ENCODE results near the gene ZNF532.

DNA sequence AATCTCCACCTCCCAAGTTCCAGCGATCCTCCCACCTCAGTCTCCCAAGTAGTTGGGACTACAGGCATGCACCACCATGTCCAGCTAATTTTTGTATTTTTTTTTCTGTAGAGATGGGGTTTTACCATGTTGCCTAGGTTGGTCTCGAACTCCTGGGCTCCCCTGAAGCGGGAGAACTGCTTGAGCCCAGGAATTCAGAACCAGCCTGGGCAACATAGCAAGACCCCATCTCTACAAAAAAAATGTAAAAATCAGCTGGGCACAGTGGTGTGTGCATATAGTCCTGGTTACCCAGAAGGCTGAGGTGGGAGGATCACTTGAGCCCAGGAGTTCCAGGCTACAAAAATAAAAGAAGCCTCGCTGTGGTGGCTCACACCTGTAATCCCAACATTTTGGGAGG is 12.0 kb upstream of the ZNF532 start:
- TF ChIP-seq, protein P1, sequence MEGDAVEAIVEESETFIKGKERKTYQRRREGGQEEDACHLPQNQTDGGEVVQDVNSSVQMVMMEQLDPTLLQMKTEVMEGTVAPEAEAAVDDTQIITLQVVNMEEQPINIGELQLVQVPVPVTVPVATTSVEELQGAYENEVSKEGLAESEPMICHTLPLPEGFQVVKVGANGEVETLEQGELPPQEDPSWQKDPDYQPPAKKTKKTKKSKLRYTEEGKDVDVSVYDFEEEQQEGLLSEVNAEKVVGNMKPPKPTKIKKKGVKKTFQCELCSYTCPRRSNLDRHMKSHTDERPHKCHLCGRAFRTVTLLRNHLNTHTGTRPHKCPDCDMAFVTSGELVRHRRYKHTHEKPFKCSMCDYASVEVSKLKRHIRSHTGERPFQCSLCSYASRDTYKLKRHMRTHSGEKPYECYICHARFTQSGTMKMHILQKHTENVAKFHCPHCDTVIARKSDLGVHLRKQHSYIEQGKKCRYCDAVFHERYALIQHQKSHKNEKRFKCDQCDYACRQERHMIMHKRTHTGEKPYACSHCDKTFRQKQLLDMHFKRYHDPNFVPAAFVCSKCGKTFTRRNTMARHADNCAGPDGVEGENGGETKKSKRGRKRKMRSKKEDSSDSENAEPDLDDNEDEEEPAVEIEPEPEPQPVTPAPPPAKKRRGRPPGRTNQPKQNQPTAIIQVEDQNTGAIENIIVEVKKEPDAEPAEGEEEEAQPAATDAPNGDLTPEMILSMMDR (IDR thresholded peaks at IDR 0.05; ENCODE audit: extremely low read depth in 1 of 2, insufficient read depth in 1 of 2, low read depth in 1 of 2, low read length in 2 of 2): no peak
- TF ChIP-seq POLR2A (IDR thresholded peaks at IDR 0.05; ENCODE audit: low read depth, low read length) (no peak), POLR2AphosphoS5 (IDR thresholded peaks at IDR 0.05; ENCODE audit: insufficient read depth, low read depth, low read length) (no peak), JUN (IDR thresholded peaks at IDR 0.05; ENCODE audit: borderline replicate concordance, insufficient read depth, insufficient read length, low read depth) (no peak), EZH2 (IDR thresholded peaks at IDR 0.05; ENCODE audit: borderline replicate concordance, low read depth, low read length, severe bottlenecking) (no peak), MYC (IDR thresholded peaks at IDR 0.05; ENCODE audit: low read depth, low read length) (no peak), FOS (IDR thresholded peaks at IDR 0.05; ENCODE audit: borderline replicate concordance, insufficient read depth, low read length) (no peak)
- TF ChIP-seq, protein P2, sequence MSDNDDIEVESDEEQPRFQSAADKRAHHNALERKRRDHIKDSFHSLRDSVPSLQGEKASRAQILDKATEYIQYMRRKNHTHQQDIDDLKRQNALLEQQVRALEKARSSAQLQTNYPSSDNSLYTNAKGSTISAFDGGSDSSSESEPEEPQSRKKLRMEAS (IDR thresholded peaks at IDR 0.05; ENCODE audit: insufficient read depth, insufficient read length): no peak
